H9 (cell line): ENCODE results near the gene JMJD1C. TPM values are rescaled to one million over a fixed set of nuclear protein-coding genes. Genes with fewer than 3 reads are reported as not detected.

Source experiments
- DNase-seq: peaks from one replicate; pipeline ENCODE4 v3.0.0-alpha.2; 2017
- H2AFZ ChIP-seq: one replicate; pipeline ENCODE4 v1.6.1; 2013; ENCODE audit warnings: mild to moderate bottlenecking, low read length, control low read depth, moderate library complexity
- H2AK5ac ChIP-seq: 2 replicates; pipeline ENCODE4 v1.6.1; 2013; ENCODE audit warnings: low read length, control low read depth, mixed read lengths; ENCODE audit not compliant: insufficient read length
- H2BK120ac ChIP-seq: one replicate; pipeline ENCODE4 v1.6.1; 2013; ENCODE audit warnings: low read depth, mild to moderate bottlenecking, low read length, control low read depth, inconsistent platforms; ENCODE audit not compliant: poor library complexity, severe bottlenecking
- H2BK12ac ChIP-seq: 2 replicates; pipeline ENCODE4 v1.6.1; 2013; ENCODE audit warnings: low read length, control low read depth, mixed read lengths, low read depth; ENCODE audit not compliant: insufficient read length
- H2BK15ac ChIP-seq: 2 replicates; pipeline ENCODE4 v1.6.1; 2013; ENCODE audit warnings: low read depth, low read length, control low read depth
- H2BK20ac ChIP-seq: one replicate; pipeline ENCODE4 v1.6.1; 2013; ENCODE audit warnings: low read depth, mild to moderate bottlenecking, low read length, control low read depth, inconsistent platforms; ENCODE audit not compliant: poor library complexity, severe bottlenecking
- H2BK5ac ChIP-seq: 2 replicates; pipeline ENCODE4 v1.6.1; 2013; ENCODE audit warnings: low read length, control low read depth, mixed read lengths; ENCODE audit not compliant: insufficient read length
- H3K14ac ChIP-seq: 2 replicates; pipeline ENCODE4 v1.6.1; 2013; ENCODE audit warnings: low read length, control low read depth; ENCODE audit not compliant: insufficient read depth
- H3K18ac ChIP-seq: 2 replicates; pipeline ENCODE4 v1.6.1; 2013; ENCODE audit warnings: low read depth, mild to moderate bottlenecking, mixed read lengths, low read length, control low read depth; ENCODE audit not compliant: insufficient read length
- H3K23ac ChIP-seq: 2 replicates; pipeline ENCODE4 v1.6.1; 2013; ENCODE audit warnings: low read length, control low read depth, mixed read lengths, low read depth; ENCODE audit not compliant: insufficient read length
- H3K23me2 ChIP-seq: 2 replicates; pipeline ENCODE4 v1.6.1; 2013; ENCODE audit warnings: low read depth, mild to moderate bottlenecking, mixed read lengths, low read length, control low read depth; ENCODE audit not compliant: insufficient read length, poor library complexity, severe bottlenecking
- H3K27ac ChIP-seq: 2 replicates; pipeline ENCODE4 v1.5.1; 2013; ENCODE audit warnings: low read length, control low read depth, mixed read lengths, low read depth; ENCODE audit not compliant: insufficient read length
- H3K27me3 ChIP-seq: 2 replicates; pipeline ENCODE4 v1.6.1; 2013; ENCODE audit warnings: low read length, control low read depth, inconsistent platforms; ENCODE audit not compliant: insufficient read depth
- H3K4ac ChIP-seq: 2 replicates; pipeline ENCODE4 v1.6.1; 2013; ENCODE audit warnings: low read depth, mild to moderate bottlenecking, control low read depth, inconsistent platforms, low read length, moderate library complexity
- H3K4me1 ChIP-seq: 2 replicates; pipeline ENCODE4 v1.6.1; 2013; ENCODE audit warnings: low read length, control low read depth, inconsistent platforms; ENCODE audit not compliant: insufficient read depth
- H3K4me2 ChIP-seq: 2 replicates; pipeline ENCODE4 v1.6.1; 2013; ENCODE audit warnings: low read length, control low read depth, mixed read lengths; ENCODE audit not compliant: insufficient read length, insufficient read depth
- H3K56ac ChIP-seq: 2 replicates; pipeline ENCODE4 v1.6.1; 2013; ENCODE audit warnings: low read depth, mild to moderate bottlenecking, mixed read lengths, low read length, control low read depth; ENCODE audit not compliant: insufficient read length
- H3K79me1 ChIP-seq: 2 replicates; pipeline ENCODE4 v1.6.1; 2013; ENCODE audit warnings: low read depth, mild to moderate bottlenecking, moderate library complexity, low read length, control low read depth, inconsistent platforms; ENCODE audit not compliant: insufficient read depth, poor library complexity, severe bottlenecking
- H3K79me2 ChIP-seq: 2 replicates; pipeline ENCODE4 v1.6.1; 2013; ENCODE audit warnings: low read length, control low read depth, inconsistent platforms; ENCODE audit not compliant: insufficient read depth
- H3K9ac ChIP-seq: 2 replicates; pipeline ENCODE4 v1.6.1; 2013; ENCODE audit warnings: low read length, control low read depth, mixed read lengths; ENCODE audit not compliant: insufficient read length; ENCODE audit errors: extremely low read depth
- H3K9me3 ChIP-seq: one replicate; pipeline ENCODE4 v1.6.1; 2013; ENCODE audit warnings: low read depth, low read length, inconsistent platforms; ENCODE audit not compliant: control insufficient read depth
- H3T11ph ChIP-seq: one replicate; pipeline ENCODE4 v1.6.1; 2013; ENCODE audit warnings: mild to moderate bottlenecking, low read length, control low read depth, inconsistent platforms
- H4K20me1 ChIP-seq: one replicate; pipeline ENCODE4 v1.6.1; 2013; ENCODE audit not compliant: control insufficient read depth, insufficient read length, insufficient read depth
- H4K5ac ChIP-seq: 2 replicates; pipeline ENCODE4 v1.6.1; 2013; ENCODE audit warnings: low read depth, mild to moderate bottlenecking, mixed read lengths, low read length, control low read depth; ENCODE audit not compliant: insufficient read length
- H4K8ac ChIP-seq: replicated peaks from 2 replicates; pipeline ENCODE4 v1.6.1; 2013; ENCODE audit warnings: low read length, control low read depth, mixed read lengths, low read depth; ENCODE audit not compliant: insufficient read length
- H4K91ac ChIP-seq: 2 replicates; pipeline ENCODE4 v1.6.1; 2013; ENCODE audit warnings: low read depth, mild to moderate bottlenecking, moderate library complexity, mixed read lengths, low read length, control low read depth; ENCODE audit not compliant: insufficient read length
- H3K27ac Mint-ChIP-seq, 3 experiments: 2 replicates in 2 of 3; 3 replicates in 1 of 3; pipeline ENCODE4 v1.8.0; 2020 to 2021; ENCODE audit warnings: mixed read lengths in 3 of 3, mild to moderate bottlenecking in 1 of 3, moderate library complexity in 1 of 3
- H3K27me3 Mint-ChIP-seq: 2 replicates; pipeline ENCODE4 v1.8.0; 2021; ENCODE audit warnings: low read depth, mild to moderate bottlenecking, moderate library complexity, mixed read lengths
- H3K36me3 Mint-ChIP-seq, 3 experiments: 2 replicates in 2 of 3; 3 replicates in 1 of 3; pipeline ENCODE4 v1.8.0; 2020 to 2021; ENCODE audit warnings: low read depth in 3 of 3, mixed read lengths in 3 of 3; ENCODE audit not compliant: insufficient read depth in 1 of 3
- H3K4me1 Mint-ChIP-seq, 2 experiments: 2 replicates each; pipeline ENCODE4 v1.8.0; 2020; ENCODE audit warnings: mixed read lengths in 2 of 2
- H3K4me3 Mint-ChIP-seq, 2 experiments: 2 replicates in 1 of 2; 3 replicates in 1 of 2; pipeline ENCODE4 v1.8.0; 2020 to 2021; ENCODE audit warnings: mild to moderate bottlenecking in 2 of 2, mixed read lengths in 2 of 2, moderate library complexity in 1 of 2
- H3K9me3 Mint-ChIP-seq, 2 experiments: 2 replicates in 1 of 2; 3 replicates in 1 of 2; pipeline ENCODE4 v1.8.0; 2020; ENCODE audit warnings: mild to moderate bottlenecking in 2 of 2, mixed read lengths in 2 of 2, moderate library complexity in 1 of 2
- total RNA-seq: library from RNA; stranded (reverse); gene quantifications from 2 replicates; pipeline ENCODE4 v1.2.1, GENCODE V29; 2021
- TF ChIP-seq, protein P1 (sequence below): fragments of 200-600 bp; sonication (generic); conservative IDR thresholded peaks from 3 replicates; pipeline ENCODE4 v1.8.0; 2021; ENCODE audit warnings: antibody characterized with exemption, mild to moderate bottlenecking

The JMJD1C gene
- total RNA-seq, 1 experiment from 2014 or later = 200 TPM

GRCh38 chr10:63273577-63273976, 192.2 kb downstream of the JMJD1C start:
- Histone ChIP-seq H3K4me2 (no peak overlapping the region), H3K79me1 (peaks cover 3% of the 10 kb centered on the region), H2BK5ac (no peak overlapping the region), H3K14ac (no peak overlapping the region), H3K23ac (no peak overlapping the region), H3K9ac (no peak overlapping the region), H4K8ac (no peak overlapping the region), H3K56ac (no peak overlapping the region), H3K23me2 (no peaks in the 10 kb centered on the region), H3K4me1 (no peaks in the 10 kb centered on the region; the same call in 1 of the 2 replicates), H2BK120ac (no peak overlapping the region), H2BK12ac (no peak overlapping the region), H3T11ph (no peak overlapping the region), H3K79me2 (peaks cover 7% of the 10 kb centered on the region; the same call in 1 of the 2 replicates), H2BK20ac (no peak overlapping the region), H3K4ac (no peak overlapping the region), H4K91ac (no peak overlapping the region), H2AFZ (no peak overlapping the region), H2AK5ac (no peak overlapping the region), H3K9me3 (no peaks in the 10 kb centered on the region), H3K27ac (no peak overlapping the region), H2BK15ac (no peak overlapping the region), H4K5ac (no peak overlapping the region), H4K20me1 (no peaks in the 10 kb centered on the region), H3K18ac (no peak overlapping the region), H3K27me3 (no peaks in the 10 kb centered on the region)
- Mint-ChIP-seq H3K27ac (peak overlapping the region in 1 of 3 experiments; percentile 77; a peak in 1 of 7 replicates), H3K4me3 (no peak overlapping the region; a peak in 1 of 5 replicates), H3K9me3 (no peaks in the 10 kb centered on the region), H3K4me1 (peaks cover 8% of the 10 kb centered on the region in 2 experiments), H3K27me3 (no peaks in the 10 kb centered on the region), H3K36me3 (no peaks in the 10 kb centered on the region; a peak in 2 of 7 replicates)
- TF ChIP-seq, protein P1, sequence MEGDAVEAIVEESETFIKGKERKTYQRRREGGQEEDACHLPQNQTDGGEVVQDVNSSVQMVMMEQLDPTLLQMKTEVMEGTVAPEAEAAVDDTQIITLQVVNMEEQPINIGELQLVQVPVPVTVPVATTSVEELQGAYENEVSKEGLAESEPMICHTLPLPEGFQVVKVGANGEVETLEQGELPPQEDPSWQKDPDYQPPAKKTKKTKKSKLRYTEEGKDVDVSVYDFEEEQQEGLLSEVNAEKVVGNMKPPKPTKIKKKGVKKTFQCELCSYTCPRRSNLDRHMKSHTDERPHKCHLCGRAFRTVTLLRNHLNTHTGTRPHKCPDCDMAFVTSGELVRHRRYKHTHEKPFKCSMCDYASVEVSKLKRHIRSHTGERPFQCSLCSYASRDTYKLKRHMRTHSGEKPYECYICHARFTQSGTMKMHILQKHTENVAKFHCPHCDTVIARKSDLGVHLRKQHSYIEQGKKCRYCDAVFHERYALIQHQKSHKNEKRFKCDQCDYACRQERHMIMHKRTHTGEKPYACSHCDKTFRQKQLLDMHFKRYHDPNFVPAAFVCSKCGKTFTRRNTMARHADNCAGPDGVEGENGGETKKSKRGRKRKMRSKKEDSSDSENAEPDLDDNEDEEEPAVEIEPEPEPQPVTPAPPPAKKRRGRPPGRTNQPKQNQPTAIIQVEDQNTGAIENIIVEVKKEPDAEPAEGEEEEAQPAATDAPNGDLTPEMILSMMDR = no peak
- DNase-seq = no peak
